Muscle layer of colon (tissue), 2 donors: ENCODE data around the gene ZNF512.
A peak's percentile ranks its signal among the peaks of the same experiment; 100 is the strongest.

Experiments
- H3K27ac ChIP-seq: one replicate; pipeline ENCODE4 v1.7.0; 2013; ENCODE audit warnings: low read depth, mild to moderate bottlenecking, low read length, moderate library complexity
- H3K27me3 ChIP-seq, 2 donors: one replicate each; pipeline ENCODE4 v1.7.0; 2013; ENCODE audit warnings: low read length in 2 of 2, mild to moderate bottlenecking in 2 of 2; ENCODE audit not compliant: insufficient read depth in 2 of 2, control insufficient read depth in 1 of 2
- H3K36me3 ChIP-seq: one replicate; pipeline ENCODE4 v1.7.0; 2013; ENCODE audit warnings: mild to moderate bottlenecking, low read length; ENCODE audit not compliant: insufficient read depth
- H3K4me1 ChIP-seq: one replicate; pipeline ENCODE4 v1.7.0; 2013; ENCODE audit warnings: mild to moderate bottlenecking, low read length; ENCODE audit not compliant: insufficient read depth
- H3K4me3 ChIP-seq, 2 donors: one replicate each; pipeline ENCODE4 v1.7.0; 2013; ENCODE audit warnings: low read length in 2 of 2, low read depth in 1 of 2, mild to moderate bottlenecking in 1 of 2, moderate library complexity in 1 of 2
- H3K9ac ChIP-seq: one replicate; pipeline ENCODE4 v1.7.0; 2013; ENCODE audit warnings: low read length
- H3K9me3 ChIP-seq: one replicate; pipeline ENCODE4 v1.7.0; 2013; ENCODE audit warnings: mild to moderate bottlenecking, low read length
- donor health status: abdominal sarcoma.
- donor health status: Adenocarcinoma of cecum.

The ZNF512 gene

GRCh38 chr2:27664622-27665363, 82.0 kb downstream of the ZNF512 start:
- peak overlapping the region; percentile 99 for H3K4me3 ChIP-seq
- H3K9ac ChIP-seq: peak overlapping the region; percentile 93
- no peak overlapping the region for H3K27ac ChIP-seq
- no peaks in the 10 kb centered on the region for H3K9me3 ChIP-seq
- H3K27me3 ChIP-seq: no peaks in the 10 kb centered on the region
- peaks cover 29% of the 10 kb centered on the region for H3K36me3 ChIP-seq
- H3K4me1 ChIP-seq: peaks cover 23% of the 10 kb centered on the region

- Histone ChIP-seq H3K27ac (no peak overlapping the region), H3K9me3 (no peaks in the 10 kb centered on the region), H3K4me3 (no peak overlapping the region), H3K27me3 (no peaks in the 10 kb centered on the region), H3K4me1 (peaks cover 19% of the 10 kb centered on the region), H3K9ac (no peak overlapping the region), H3K36me3 (peaks cover 25% of the 10 kb centered on the region)
Measured at GRCh38 chr2:27667446-27667845, 84.6 kb downstream of the ZNF512 start.

- no peaks in the 10 kb centered on the region for H3K27me3 ChIP-seq
- H3K9me3 ChIP-seq: no peaks in the 10 kb centered on the region
- H3K4me1 ChIP-seq: no peaks in the 10 kb centered on the region
- peaks cover 38% of the 10 kb centered on the region for H3K36me3 ChIP-seq
- no peak overlapping the region for H3K27ac ChIP-seq
- H3K4me3 ChIP-seq: no peak overlapping the region
- H3K9ac ChIP-seq: no peak overlapping the region
Measured at GRCh38 chr2:27671235-27671634, 88.4 kb downstream of the ZNF512 start.
